ENCODE results near the gene FAM151B. TPM values are rescaled to one million over a fixed set of nuclear protein-coding genes. Genes with fewer than 3 reads are reported as not detected.

Gene FAM151B
- total and polyA plus RNA-seq, 10 of the 15 experiments (the other 5 are each of a cell fraction or from before 2014, with no cell fraction given) = 0.05 to 0.79 (median 0.22) TPM

- TF ChIP-seq, protein P1, sequence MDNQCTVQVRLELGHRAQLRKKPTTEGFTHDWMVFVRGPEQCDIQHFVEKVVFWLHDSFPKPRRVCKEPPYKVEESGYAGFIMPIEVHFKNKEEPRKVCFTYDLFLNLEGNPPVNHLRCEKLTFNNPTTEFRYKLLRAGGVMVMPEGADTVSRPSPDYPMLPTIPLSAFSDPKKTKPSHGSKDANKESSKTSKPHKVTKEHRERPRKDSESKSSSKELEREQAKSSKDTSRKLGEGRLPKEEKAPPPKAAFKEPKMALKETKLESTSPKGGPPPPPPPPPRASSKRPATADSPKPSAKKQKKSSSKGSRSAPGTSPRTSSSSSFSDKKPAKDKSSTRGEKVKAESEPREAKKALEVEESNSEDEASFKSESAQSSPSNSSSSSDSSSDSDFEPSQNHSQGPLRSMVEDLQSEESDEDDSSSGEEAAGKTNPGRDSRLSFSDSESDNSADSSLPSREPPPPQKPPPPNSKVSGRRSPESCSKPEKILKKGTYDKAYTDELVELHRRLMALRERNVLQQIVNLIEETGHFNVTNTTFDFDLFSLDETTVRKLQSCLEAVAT (IDR thresholded peaks at IDR 0.05) = no peak
- TF ChIP-seq EZH2 (IDR thresholded peaks at IDR 0.05; ENCODE audit: borderline replicate concordance, control insufficient read depth, low read depth, low read length) = no peak
These were observed 71.3 kb downstream of the FAM151B start (continued) for GRCh38 chr5:80559244-80559643.

DNA sequence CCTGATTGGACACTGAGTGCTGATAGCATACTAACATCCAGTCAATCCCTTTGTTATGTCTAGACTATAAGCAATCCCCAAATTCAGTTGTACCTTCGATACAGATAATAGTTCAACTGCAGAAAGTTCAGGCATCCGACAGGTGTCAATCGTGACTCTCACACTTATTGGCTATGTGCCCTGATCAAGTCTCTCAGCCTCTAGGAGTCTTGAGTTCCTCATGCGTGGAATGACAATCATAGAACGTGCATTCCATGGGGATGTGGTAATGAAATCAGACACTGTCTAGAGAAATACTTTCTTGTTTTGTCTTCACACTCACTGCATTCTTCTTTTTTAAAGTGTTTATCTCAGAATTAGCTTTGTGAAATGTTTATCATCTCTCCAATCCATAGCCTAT lies 77.4 kb downstream of the FAM151B start:
- Histone ChIP-seq H3K4me3 (no peak overlapping the region), H2AFZ (ENCODE audit: control insufficient read depth, low read depth, low read length) (no peak overlapping the region), H3K4me1 (ENCODE audit: control insufficient read depth, insufficient read depth, low read length) (no peaks in the 10 kb centered on the region; the same call in 1 of the 2 replicates), H3K9me3 (replicated peaks; ENCODE audit: control insufficient read depth, insufficient read depth, low read length) (no peaks in the 10 kb centered on the region), H3K9ac (ENCODE audit: control insufficient read depth, insufficient read depth, low read length) (no peak overlapping the region), H3K79me2 (ENCODE audit: control insufficient read depth, insufficient read depth, low read length) (no peaks in the 10 kb centered on the region), H3K4me2 (ENCODE audit: control insufficient read depth, insufficient read depth) (no peak overlapping the region), H3K27me3 (replicated peaks in 1 of 2; ENCODE audit: control insufficient read depth in 2 of 2, insufficient read depth in 2 of 2, low read length in 1 of 2) (peaks cover 4 to 15% of the 10 kb centered on the region in 2 experiments), H3K27ac (ENCODE audit: control insufficient read depth, insufficient read depth) (no peak overlapping the region), H4K20me1 (ENCODE audit: control insufficient read depth, insufficient read depth) (no peaks in the 10 kb centered on the region), H3K36me3 (ENCODE audit: control insufficient read depth in 2 of 2, insufficient read depth in 2 of 2, low read length in 1 of 2) (no peaks in the 10 kb centered on the region)
- WGBS (ENCODE audit: insufficient coverage, insufficient replicate concordance, low lambda C conversion rate, missing lambda C conversion rate) = 34% methylated on average over 5 of the region's 5 CpGs
- in situ Hi-C loops (cut with MboI) (no loop called here), intact Hi-C loops (cut with micrococcal nuclease; ENCODE audit: unreplicated experiment) (no loop called here)
- DNase-seq (ENCODE audit: low read depth, low spot score) = no peak
- no peak for ATAC-seq
- ChIA-PET CTCF (no interaction called here), SMC1A (ENCODE audit: uncharacterized antibody, unreplicated experiment) (interaction anchor here (0.8 kb wide), 1 partner anchor 54 kb away, joined by 3 read pairs; no protein-coding TSS in a partner anchor), RAD21 (ENCODE audit: unreplicated experiment) (no interaction called here), POLR2A (no interaction called here)
- TF ChIP-seq, protein P2, sequence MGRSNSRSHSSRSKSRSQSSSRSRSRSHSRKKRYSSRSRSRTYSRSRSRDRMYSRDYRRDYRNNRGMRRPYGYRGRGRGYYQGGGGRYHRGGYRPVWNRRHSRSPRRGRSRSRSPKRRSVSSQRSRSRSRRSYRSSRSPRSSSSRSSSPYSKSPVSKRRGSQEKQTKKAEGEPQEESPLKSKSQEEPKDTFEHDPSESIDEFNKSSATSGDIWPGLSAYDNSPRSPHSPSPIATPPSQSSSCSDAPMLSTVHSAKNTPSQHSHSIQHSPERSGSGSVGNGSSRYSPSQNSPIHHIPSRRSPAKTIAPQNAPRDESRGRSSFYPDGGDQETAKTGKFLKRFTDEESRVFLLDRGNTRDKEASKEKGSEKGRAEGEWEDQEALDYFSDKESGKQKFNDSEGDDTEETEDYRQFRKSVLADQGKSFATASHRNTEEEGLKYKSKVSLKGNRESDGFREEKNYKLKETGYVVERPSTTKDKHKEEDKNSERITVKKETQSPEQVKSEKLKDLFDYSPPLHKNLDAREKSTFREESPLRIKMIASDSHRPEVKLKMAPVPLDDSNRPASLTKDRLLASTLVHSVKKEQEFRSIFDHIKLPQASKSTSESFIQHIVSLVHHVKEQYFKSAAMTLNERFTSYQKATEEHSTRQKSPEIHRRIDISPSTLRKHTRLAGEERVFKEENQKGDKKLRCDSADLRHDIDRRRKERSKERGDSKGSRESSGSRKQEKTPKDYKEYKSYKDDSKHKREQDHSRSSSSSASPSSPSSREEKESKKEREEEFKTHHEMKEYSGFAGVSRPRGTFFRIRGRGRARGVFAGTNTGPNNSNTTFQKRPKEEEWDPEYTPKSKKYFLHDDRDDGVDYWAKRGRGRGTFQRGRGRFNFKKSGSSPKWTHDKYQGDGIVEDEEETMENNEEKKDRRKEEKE (IDR thresholded peaks at IDR 0.05) = no peak
- BruUV-seq (replicated peaks) = no TSS peak
- FAIRE-seq = no peak

All from GM12878 (cell line).